Measurements from ENCODE around the gene OR2T3.
"Not testable (repeated sequence)": the region's sequence is repeated elsewhere in the genome, so short reads cannot be mapped to it uniquely, and the experiment has no call there.

Gene OR2T3

DNA sequence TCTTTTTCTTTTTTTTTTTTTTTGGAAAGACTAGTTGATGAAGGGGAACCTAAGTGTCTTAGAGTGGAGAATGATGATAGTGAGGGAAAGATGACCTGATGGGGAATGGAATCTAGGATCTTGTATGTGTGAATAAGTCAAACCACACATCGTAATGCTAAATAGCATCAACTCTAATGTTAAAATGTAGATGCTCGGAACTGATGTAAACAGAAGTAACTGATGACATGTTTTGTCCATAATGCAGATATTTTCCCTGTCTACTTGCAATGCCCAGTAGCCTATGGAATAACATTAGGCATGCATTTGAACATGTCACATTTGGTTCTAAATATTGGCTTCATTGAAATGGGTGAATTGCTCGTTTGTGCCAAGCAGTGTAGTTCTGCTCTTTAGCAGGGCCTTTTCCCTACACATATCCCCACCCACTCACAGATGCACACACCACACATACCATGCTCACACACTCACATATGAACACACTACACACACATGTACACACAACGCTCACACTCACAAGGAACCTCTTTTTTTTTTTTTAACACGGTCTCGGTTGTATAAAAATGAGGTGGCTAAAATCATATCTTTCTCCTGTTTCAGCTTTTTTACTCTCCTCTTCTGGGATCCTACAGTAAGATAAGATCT lies 23.2 kb upstream of the OR2T3 start:
- not testable (repeated sequence) for H3K27me3 ChIP-seq (ENCODE audit: insufficient read depth, low read length, poor library complexity, severe bottlenecking); H3K9ac ChIP-seq (ENCODE audit: low read depth, low read length, poor library complexity, severe bottlenecking); H3K79me2 ChIP-seq (ENCODE audit: insufficient read depth, low read length); H3K9me2 ChIP-seq (replicated peaks; ENCODE audit: low read depth, low read length); H2AFZ ChIP-seq (ENCODE audit: low read length); H3K4me2 ChIP-seq (ENCODE audit: low read depth, low read length, poor library complexity, severe bottlenecking); H3K4me1 ChIP-seq (ENCODE audit: insufficient read depth, low read length, poor library complexity, severe bottlenecking); H3K9me3 ChIP-seq (ENCODE audit: insufficient read depth, low read depth, low read length); H4K20me1 ChIP-seq (ENCODE audit: insufficient read depth, low read length, poor library complexity, severe bottlenecking); H3K36me3 ChIP-seq (ENCODE audit: insufficient read depth, low read length); H3K4me3 ChIP-seq (ENCODE audit: low read length, poor library complexity, severe bottlenecking); H3F3A ChIP-seq (ENCODE audit: low read depth)

DNA sequence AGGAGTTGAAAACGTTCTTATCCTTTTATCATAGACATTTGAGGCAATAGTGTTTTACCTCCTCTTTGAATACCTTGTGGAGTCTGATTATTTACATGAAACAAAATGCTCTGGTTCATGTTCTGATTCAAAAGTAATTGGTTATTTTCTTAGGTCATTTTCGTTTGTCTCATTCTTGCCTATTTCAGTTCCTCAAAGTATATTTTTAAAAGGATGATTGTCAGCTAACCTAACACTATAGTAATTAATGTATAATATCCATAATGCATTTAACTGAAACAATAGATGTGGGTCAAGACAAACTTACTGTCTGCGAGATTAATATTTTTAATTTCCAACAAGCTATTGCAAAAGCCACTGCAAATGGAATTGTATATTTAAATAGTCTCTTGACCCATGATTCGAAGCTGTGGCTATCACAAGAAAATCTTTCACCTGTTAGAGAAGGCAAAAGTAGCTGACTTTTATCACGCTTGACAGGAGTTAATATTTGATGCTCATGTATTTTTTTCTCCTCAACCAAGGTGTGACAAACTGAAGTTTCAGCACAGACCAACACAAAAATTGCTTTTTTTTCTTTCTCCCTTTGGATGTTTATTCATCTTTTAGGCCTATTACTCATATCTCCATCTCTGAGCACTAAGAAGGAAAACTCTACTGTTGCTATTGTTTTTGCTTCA lies 22.5 kb upstream of the OR2T3 start:
- not testable (repeated sequence) for H3K4me3 ChIP-seq (ENCODE audit: low read length, poor library complexity, severe bottlenecking); H3K4me2 ChIP-seq (ENCODE audit: low read depth, low read length, poor library complexity, severe bottlenecking); H3K27me3 ChIP-seq (ENCODE audit: insufficient read depth, low read length, poor library complexity, severe bottlenecking); H2AFZ ChIP-seq (ENCODE audit: low read length); H3K36me3 ChIP-seq (ENCODE audit: insufficient read depth, low read length); H4K20me1 ChIP-seq (ENCODE audit: insufficient read depth, low read length, poor library complexity, severe bottlenecking); H3K9me2 ChIP-seq (replicated peaks; ENCODE audit: low read depth, low read length); H3F3A ChIP-seq (ENCODE audit: low read depth); H3K9me3 ChIP-seq (ENCODE audit: insufficient read depth, low read depth, low read length); H3K79me2 ChIP-seq (ENCODE audit: insufficient read depth, low read length); H3K4me1 ChIP-seq (ENCODE audit: insufficient read depth, low read length, poor library complexity, severe bottlenecking); H3K9ac ChIP-seq (ENCODE audit: low read depth, low read length, poor library complexity, severe bottlenecking)

- H3K4me2 ChIP-seq (ENCODE audit: low read depth, low read length, poor library complexity, severe bottlenecking); H3K36me3 ChIP-seq (ENCODE audit: insufficient read depth, low read length); H3K4me3 ChIP-seq (ENCODE audit: low read length, poor library complexity, severe bottlenecking); H4K20me1 ChIP-seq (ENCODE audit: insufficient read depth, low read length, poor library complexity, severe bottlenecking); H3K9ac ChIP-seq (ENCODE audit: low read depth, low read length, poor library complexity, severe bottlenecking); H2AFZ ChIP-seq (ENCODE audit: low read length); H3K79me2 ChIP-seq (ENCODE audit: insufficient read depth, low read length); H3K27me3 ChIP-seq (ENCODE audit: insufficient read depth, low read length, poor library complexity, severe bottlenecking); H3F3A ChIP-seq (ENCODE audit: low read depth); H3K9me3 ChIP-seq (ENCODE audit: insufficient read depth, low read depth, low read length); H3K9me2 ChIP-seq (replicated peaks; ENCODE audit: low read depth, low read length); H3K4me1 ChIP-seq (ENCODE audit: insufficient read depth, low read length, poor library complexity, severe bottlenecking): not testable (repeated sequence)
These were observed 19.5 kb upstream of the OR2T3 start for GRCh38 chr1:248453619-248454018.

- H3K4me1 ChIP-seq (ENCODE audit: insufficient read depth, low read length, poor library complexity, severe bottlenecking); H3K9me3 ChIP-seq (ENCODE audit: insufficient read depth, low read depth, low read length); H3K36me3 ChIP-seq (ENCODE audit: insufficient read depth, low read length); H4K20me1 ChIP-seq (ENCODE audit: insufficient read depth, low read length, poor library complexity, severe bottlenecking); H3F3A ChIP-seq (ENCODE audit: low read depth); H3K4me3 ChIP-seq (ENCODE audit: low read length, poor library complexity, severe bottlenecking); H3K9ac ChIP-seq (ENCODE audit: low read depth, low read length, poor library complexity, severe bottlenecking); H3K27me3 ChIP-seq (ENCODE audit: insufficient read depth, low read length, poor library complexity, severe bottlenecking); H2AFZ ChIP-seq (ENCODE audit: low read length); H3K4me2 ChIP-seq (ENCODE audit: low read depth, low read length, poor library complexity, severe bottlenecking); H3K9me2 ChIP-seq (replicated peaks; ENCODE audit: low read depth, low read length); H3K79me2 ChIP-seq (ENCODE audit: insufficient read depth, low read length): not testable (repeated sequence)
These were observed 18.1 kb upstream of the OR2T3 start for GRCh38 chr1:248455045-248455444.

DNA sequence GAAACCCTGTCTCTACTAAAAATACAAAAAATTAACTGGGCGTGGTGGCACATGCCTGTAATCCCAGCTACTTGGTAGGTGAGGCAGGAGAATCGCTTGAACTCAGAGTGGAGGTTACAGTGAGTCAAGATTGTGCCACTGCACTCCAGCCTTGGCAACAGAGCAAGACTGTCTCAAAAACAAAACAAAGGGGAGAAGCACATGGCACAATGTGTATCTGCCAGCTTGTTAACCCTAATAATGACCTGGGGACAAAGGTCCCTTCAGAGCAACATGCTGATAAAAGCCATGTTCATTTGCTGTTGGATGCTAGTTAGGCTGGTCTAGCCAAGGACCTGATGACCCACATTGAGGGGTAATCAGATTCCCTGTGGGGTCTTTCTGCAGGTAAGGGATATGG lies 16.5 kb upstream of the OR2T3 start:
- not testable (repeated sequence) for H3K9me3 ChIP-seq (ENCODE audit: insufficient read depth, low read depth, low read length); H3K9me2 ChIP-seq (replicated peaks; ENCODE audit: low read depth, low read length); H2AFZ ChIP-seq (ENCODE audit: low read length); H4K20me1 ChIP-seq (ENCODE audit: insufficient read depth, low read length, poor library complexity, severe bottlenecking); H3K27me3 ChIP-seq (ENCODE audit: insufficient read depth, low read length, poor library complexity, severe bottlenecking); H3K4me2 ChIP-seq (ENCODE audit: low read depth, low read length, poor library complexity, severe bottlenecking); H3K4me1 ChIP-seq (ENCODE audit: insufficient read depth, low read length, poor library complexity, severe bottlenecking); H3K36me3 ChIP-seq (ENCODE audit: insufficient read depth, low read length); H3K79me2 ChIP-seq (ENCODE audit: insufficient read depth, low read length); H3K4me3 ChIP-seq (ENCODE audit: low read length, poor library complexity, severe bottlenecking); H3K9ac ChIP-seq (ENCODE audit: low read depth, low read length, poor library complexity, severe bottlenecking); H3F3A ChIP-seq (ENCODE audit: low read depth)

DNA sequence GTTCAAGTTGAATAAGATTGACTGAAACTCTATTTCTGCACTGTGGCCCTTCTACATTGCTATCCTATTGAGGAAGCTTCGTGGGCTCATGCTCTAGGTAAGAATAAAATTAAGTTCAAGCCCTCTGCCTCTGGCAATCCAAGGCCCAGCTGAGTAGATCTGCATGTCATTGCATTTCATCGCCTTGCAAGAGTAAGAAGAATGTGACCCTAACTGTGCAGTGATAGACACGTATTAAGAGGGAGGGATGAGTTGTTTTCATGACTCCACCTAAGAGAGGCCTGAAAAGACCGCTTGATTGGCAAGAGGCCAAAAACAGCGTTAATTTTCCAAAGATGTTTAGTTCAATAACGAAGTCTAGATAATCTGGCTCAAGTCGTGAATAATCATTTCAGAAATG lies 14.0 kb upstream of the OR2T3 start:
- not testable (repeated sequence) for H3K9ac ChIP-seq (ENCODE audit: low read depth, low read length, poor library complexity, severe bottlenecking); H3K4me3 ChIP-seq (ENCODE audit: low read length, poor library complexity, severe bottlenecking); H3K9me3 ChIP-seq (ENCODE audit: insufficient read depth, low read depth, low read length); H4K20me1 ChIP-seq (ENCODE audit: insufficient read depth, low read length, poor library complexity, severe bottlenecking); H3K79me2 ChIP-seq (ENCODE audit: insufficient read depth, low read length); H2AFZ ChIP-seq (ENCODE audit: low read length); H3K27me3 ChIP-seq (ENCODE audit: insufficient read depth, low read length, poor library complexity, severe bottlenecking); H3K4me1 ChIP-seq (ENCODE audit: insufficient read depth, low read length, poor library complexity, severe bottlenecking); H3K9me2 ChIP-seq (replicated peaks; ENCODE audit: low read depth, low read length); H3F3A ChIP-seq (ENCODE audit: low read depth); H3K4me2 ChIP-seq (ENCODE audit: low read depth, low read length, poor library complexity, severe bottlenecking); H3K36me3 ChIP-seq (ENCODE audit: insufficient read depth, low read length)
